Astrocyte (in vitro differentiated cells and primary cell): ENCODE data around the gene ASB16.
"Not testable (repeated sequence)": the region's sequence is repeated elsewhere in the genome, so short reads cannot be mapped to it uniquely, and the experiment has no call there.

ENCODE experiments used
- CTCF ChIP-seq: IDR thresholded peaks from 2 replicates; pipeline ENCODE4 v1.5.1; 2011; ENCODE audit warnings: low read depth, mild to moderate bottlenecking, inconsistent platforms, low read length, moderate library complexity; ENCODE audit not compliant: insufficient read depth
- EZH2 ChIP-seq: IDR thresholded peaks from 2 replicates; pipeline ENCODE4 v1.6.1; 2012; ENCODE audit warnings: mild to moderate bottlenecking, low read length, inconsistent platforms; ENCODE audit not compliant: insufficient read depth

DNA sequence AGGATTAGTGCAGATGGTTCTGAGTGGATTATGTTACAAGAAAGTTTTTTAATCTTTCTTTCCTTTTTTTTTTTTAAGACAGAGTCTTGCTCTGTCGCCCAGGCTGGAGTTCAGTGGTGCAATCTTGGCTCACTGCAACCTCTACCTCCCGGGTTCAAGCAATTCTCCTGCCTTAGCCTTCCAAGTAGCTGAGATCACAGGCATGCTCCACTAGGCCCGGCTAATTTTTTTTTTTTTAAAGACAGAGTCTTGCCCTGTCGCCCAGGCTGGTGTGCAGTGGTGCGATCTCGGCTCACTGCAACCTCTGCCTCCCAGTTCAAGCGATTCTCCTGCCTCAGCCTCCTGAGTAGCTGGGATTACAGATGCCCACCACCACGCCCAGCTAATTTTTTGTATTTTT, 26.6 kb upstream of the ASB16 start:
- not testable (repeated sequence) for TF ChIP-seq CTCF, EZH2
